ENCODE data around the gene ARID3C. TPM values are rescaled to one million over a fixed set of nuclear protein-coding genes. Genes with fewer than 3 reads are reported as not detected.

Gene ARID3C
- total and polyA plus RNA-seq, 8 donors = not detected

GRCh38 chr9:34603610-34604231, 25.1 kb downstream of the ARID3C start:
- Histone ChIP-seq H3K4me1 (no peaks in the 10 kb centered on the region), H3K9me3 (no peaks in the 10 kb centered on the region), H3K27me3 (no peaks in the 10 kb centered on the region), H3K4me3 (no peak overlapping the region), H3K27ac (no peak overlapping the region), H3K36me3 (no peaks in the 10 kb centered on the region)
- intact Hi-C loops (cut with DNase I; ENCODE audit: low total_unique reads) = no loop called here
- TF ChIP-seq CTCF (IDR thresholded peaks at IDR 0.05) (peak in 5 of 7 experiments; percentile 81 to 91 (median 87)), POLR2A (IDR thresholded peaks at IDR 0.05) (no peak), POLR2AphosphoS5 (IDR thresholded peaks at IDR 0.05) (peak in 1 of 3 donors; percentile 54), EP300 (IDR thresholded peaks at IDR 0.05) (no peak)
- WGBS, 5 donors = 50 to 63% (median 57%) methylated on average over 4 of the region's 4 CpGs
- peak; percentile 87 to 92 for DNase-seq

- H3K27me3 ChIP-seq = peaks cover 0 to 12% (median 0%) of the 10 kb centered on the region in 3 donors
- intact Hi-C loops (cut with DNase I; ENCODE audit: low total_unique reads) = no loop called here
- WGBS, 5 donors = 59 to 71% (median 63%) methylated on average over 6 of the region's 6 CpGs
- H3K4me3 ChIP-seq = no peak overlapping the region
- no peaks in the 10 kb centered on the region for H3K4me1 ChIP-seq
- no peaks in the 10 kb centered on the region for H3K36me3 ChIP-seq
- TF ChIP-seq CTCF (IDR thresholded peaks at IDR 0.05) = no peak
- H3K9me3 ChIP-seq = no peaks in the 10 kb centered on the region
- no peak overlapping the region for H3K27ac ChIP-seq
- no peak for DNase-seq
Measured at GRCh38 chr9:34601937-34602573, 26.8 kb downstream of the ARID3C start.

GRCh38 chr9:34600908-34601307, 28.0 kb downstream of the ARID3C start:
- Histone ChIP-seq H3K4me1 (no peaks in the 10 kb centered on the region), H3K4me3 (no peak overlapping the region), H3K36me3 (no peaks in the 10 kb centered on the region), H3K27me3 (peaks cover 0 to 12% (median 0%) of the 10 kb centered on the region in 3 donors), H3K27ac (no peak overlapping the region), H3K9me3 (no peaks in the 10 kb centered on the region)
- 0 to 35% (median 11%) methylated on average over 1 of the region's 1 CpG for WGBS, 5 donors
- intact Hi-C loops (cut with DNase I; ENCODE audit: low total_unique reads) = no loop called here
- TF ChIP-seq POLR2A (IDR thresholded peaks at IDR 0.05) = no peak
- no peak for TF ChIP-seq CTCF (IDR thresholded peaks at IDR 0.05)
- no peak for TF ChIP-seq EP300 (IDR thresholded peaks at IDR 0.05)
- TF ChIP-seq POLR2AphosphoS5 (IDR thresholded peaks at IDR 0.05) = no peak
- no peak for DNase-seq

- 21 to 50% (median 38%) methylated on average over 1 of the region's 1 CpG for WGBS, 5 donors
- intact Hi-C loops (cut with DNase I; ENCODE audit: low total_unique reads) = no loop called here
Measured at GRCh38 chr9:34599546-34599945, 29.3 kb downstream of the ARID3C start.

More at GRCh38 chr9:34599546-34599945, 29.3 kb downstream of the ARID3C start:
- no peak overlapping the region for H3K27ac ChIP-seq
- TF ChIP-seq EP300 (IDR thresholded peaks at IDR 0.05) (no peak), CTCF (IDR thresholded peaks at IDR 0.05) (no peak), POLR2AphosphoS5 (IDR thresholded peaks at IDR 0.05) (no peak), POLR2A (IDR thresholded peaks at IDR 0.05) (no peak)
- H3K4me3 ChIP-seq = no peak overlapping the region
- H3K9me3 ChIP-seq = no peaks in the 10 kb centered on the region
- no peaks in the 10 kb centered on the region for H3K4me1 ChIP-seq
- DNase-seq = no peak
- H3K36me3 ChIP-seq = no peaks in the 10 kb centered on the region
- peaks cover 0 to 20% (median under 1%) of the 10 kb centered on the region in 3 donors for H3K27me3 ChIP-seq
